GM18868 (cell line): Measurements from ENCODE around the gene CEP126.

Source experiments
- ATAC-seq: cut with Tn5 transposase; IDR thresholded peaks from one replicate; pipeline ENCODE4 v1.9.1; 2021; ENCODE audit warnings: mild to moderate bottlenecking, moderate library complexity; ENCODE audit not compliant: unreplicated experiment

CEP126 gene

GRCh38 chr11:101914738-101915426, at the start of gene CEP126:
TSS of gene CEP126 (plus strand) at chr11:101915010. CDS start at chr11:101915285, 275 bp downstream.
- ATAC-seq: peak; percentile 99

GRCh38 chr11:101866619-101867491, 48.0 kb upstream of the CEP126 start:
- ATAC-seq: no peak

GRCh38 chr11:101867951-101868350, 46.9 kb upstream of the CEP126 start:
- no peak for ATAC-seq

GRCh38 chr11:101870510-101870909, 44.3 kb upstream of the CEP126 start:
- no peak for ATAC-seq

GRCh38 chr11:101872171-101872882, 42.5 kb upstream of the CEP126 start:
- ATAC-seq: no peak

- no peak for ATAC-seq
Measured at GRCh38 chr11:101880222-101880621, 34.6 kb upstream of the CEP126 start.

- ATAC-seq: no peak
Measured at GRCh38 chr11:101881586-101881985, 33.2 kb upstream of the CEP126 start.

GRCh38 chr11:101885631-101886030, 29.2 kb upstream of the CEP126 start:
- ATAC-seq: no peak

GRCh38 chr11:101889767-101890166, 25.0 kb upstream of the CEP126 start:
- ATAC-seq: no peak

GRCh38 chr11:101894505-101894904, 20.3 kb upstream of the CEP126 start:
- no peak for ATAC-seq

- no peak for ATAC-seq
Measured at GRCh38 chr11:101907815-101908214, 7.0 kb upstream of the CEP126 start.

- ATAC-seq: no peak
Measured at GRCh38 chr11:101909087-101909486, 5.7 kb upstream of the CEP126 start.

GRCh38 chr11:101912823-101913284, 2.0 kb upstream of the CEP126 start:
- no peak for ATAC-seq

GRCh38 chr11:101913656-101914055, 1.2 kb upstream of the CEP126 start:
- no peak for ATAC-seq

GRCh38 chr11:101914341-101914737, 471 bp upstream of the CEP126 start:
- ATAC-seq: no peak

GRCh38 chr11:101915791-101916291, 1.0 kb downstream of the CEP126 start:
- peak; percentile 42 for ATAC-seq

GRCh38 chr11:101916422-101916821, 1.6 kb downstream of the CEP126 start, which contains the start of gene ANGPTL5:
TSS of gene ANGPTL5 (minus strand) at chr11:101916522. CDS start at chr11:101907909, 8,613 bp downstream.
- no peak for ATAC-seq

GRCh38 chr11:101917226-101917625, 2.4 kb downstream of the CEP126 start:
- ATAC-seq: no peak

- ATAC-seq: no peak
Measured at GRCh38 chr11:101920992-101921391, 6.2 kb downstream of the CEP126 start.

GRCh38 chr11:101923554-101923953, 8.7 kb downstream of the CEP126 start:
- ATAC-seq: no peak

- ATAC-seq: no peak
Measured at GRCh38 chr11:101929294-101929915, 14.6 kb downstream of the CEP126 start.
